Measurements from ENCODE around the gene MTA1.

MTA1 gene

GRCh38 chr14:105447651-105448640 is 28.3 kb downstream of the MTA1 start:
- no peak for DNase-seq

GRCh38 chr14:105448706-105449111 is 29.1 kb downstream of the MTA1 start:
- DNase-seq, result peak; percentile 73

GRCh38 chr14:105449276-105450122 is 29.9 kb downstream of the MTA1 start:
- DNase-seq, result no peak

- DNase-seq, result no peak
Observed at GRCh38 chr14:105450123-105450505, 30.5 kb downstream of the MTA1 start.

GRCh38 chr14:105450864-105451720 is 31.5 kb downstream of the MTA1 start:
- no peak for DNase-seq

- no peak for DNase-seq
Observed at GRCh38 chr14:105452963-105453362, 33.3 kb downstream of the MTA1 start.

GRCh38 chr14:105453847-105454246 is 34.2 kb downstream of the MTA1 start:
- no peak for DNase-seq

GRCh38 chr14:105455086-105455640 is 35.5 kb downstream of the MTA1 start:
- no peak for DNase-seq

GRCh38 chr14:105455766-105456660 is 36.4 kb downstream of the MTA1 start:
- DNase-seq, result no peak

GRCh38 chr14:105456736-105457617 is 37.4 kb downstream of the MTA1 start:
- DNase-seq, result no peak

GRCh38 chr14:105458010-105458409 is 38.4 kb downstream of the MTA1 start:
- DNase-seq, result no peak

- DNase-seq, result no peak
Observed at GRCh38 chr14:105458571-105458970, 38.9 kb downstream of the MTA1 start.

- DNase-seq, result no peak
Observed at GRCh38 chr14:105460116-105460515, 40.5 kb downstream of the MTA1 start.

- no peak for DNase-seq
Observed at GRCh38 chr14:105460616-105461015, 41.0 kb downstream of the MTA1 start.

- DNase-seq, result no peak
Observed at GRCh38 chr14:105461903-105462302, 42.3 kb downstream of the MTA1 start.

GRCh38 chr14:105464501-105464900 is 44.9 kb downstream of the MTA1 start:
- DNase-seq, result no peak

- no peak for DNase-seq
Observed at GRCh38 chr14:105465209-105466031, 45.8 kb downstream of the MTA1 start.

GRCh38 chr14:105466531-105467248 is 47.1 kb downstream of the MTA1 start:
- no peak for DNase-seq
